Ramos (cell line): ENCODE data around the gene RAB6B.
"Not testable (repeated sequence)": the region's sequence is repeated elsewhere in the genome, so short reads cannot be mapped to it uniquely, and the experiment has no call there.

ENCODE experiments used
- in situ Hi-C: fragments of 300-500 bp; cut with MboI; formaldehyde crosslinking; loops from one replicate; pipeline ENCODE4 v1.14.3; 2022; ENCODE audit warnings: low sequenced_read_pairs; ENCODE audit not compliant: unreplicated experiment

The RAB6B gene

DNA sequence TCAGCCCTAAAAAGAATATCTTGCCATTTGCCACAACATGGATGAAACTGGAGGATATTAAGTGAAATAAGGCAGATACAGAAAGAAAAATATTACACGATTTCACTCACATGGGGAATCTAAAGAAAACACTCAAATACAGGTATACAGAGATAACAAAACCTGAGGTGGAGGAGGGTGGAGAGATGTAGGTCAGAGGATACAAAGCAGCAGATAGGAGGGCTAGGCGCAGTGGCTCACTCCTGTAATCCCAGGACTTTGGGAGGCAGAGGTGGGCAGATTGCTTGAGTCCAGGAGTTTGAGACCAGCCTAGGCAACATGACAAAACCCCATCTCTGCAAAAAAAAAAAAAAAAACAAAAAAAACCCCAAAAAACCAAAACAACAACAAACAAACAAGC, 113.2 kb downstream of the RAB6B start:
- in situ Hi-C loops: no loop called here

DNA sequence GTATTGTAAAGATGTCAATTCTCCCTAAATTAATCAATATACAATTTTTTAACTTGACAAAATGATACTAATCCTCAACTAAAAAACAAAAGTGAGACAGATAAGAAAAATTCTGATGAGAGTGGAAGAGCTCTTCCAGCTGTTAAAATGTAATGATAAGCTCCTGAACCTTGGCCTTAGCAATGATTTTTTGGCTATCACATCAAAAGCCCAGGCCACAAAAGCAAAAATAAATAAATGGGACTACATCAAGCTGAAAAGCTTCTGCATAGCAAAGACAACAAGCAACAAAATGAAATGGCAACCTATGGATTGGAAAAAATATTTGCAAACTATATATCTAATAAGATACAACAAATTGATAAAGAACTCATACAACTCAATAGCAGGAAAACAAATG, 114.1 kb downstream of the RAB6B start:
- in situ Hi-C loops: no loop called here

DNA sequence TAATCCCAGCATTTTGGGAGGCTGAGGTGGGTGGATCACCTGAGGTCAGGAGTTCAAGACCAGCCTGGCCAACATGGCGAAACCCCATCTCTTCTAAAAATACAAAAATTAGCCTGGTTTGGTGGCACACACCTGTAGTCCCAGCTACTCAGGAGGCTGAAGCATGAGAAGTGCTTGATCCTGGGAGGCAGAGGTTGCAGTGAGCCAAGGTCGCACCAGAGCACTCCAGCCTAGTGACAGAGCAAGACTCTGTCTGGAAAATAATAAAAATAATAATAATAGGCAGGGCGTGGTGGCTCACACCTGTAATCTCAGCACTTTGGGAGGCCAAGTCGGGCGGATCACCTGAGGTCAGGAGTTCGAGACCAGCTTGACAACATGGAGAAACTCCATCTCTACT, 114.9 kb downstream of the RAB6B start:
- in situ Hi-C loops: not testable (repeated sequence)

DNA sequence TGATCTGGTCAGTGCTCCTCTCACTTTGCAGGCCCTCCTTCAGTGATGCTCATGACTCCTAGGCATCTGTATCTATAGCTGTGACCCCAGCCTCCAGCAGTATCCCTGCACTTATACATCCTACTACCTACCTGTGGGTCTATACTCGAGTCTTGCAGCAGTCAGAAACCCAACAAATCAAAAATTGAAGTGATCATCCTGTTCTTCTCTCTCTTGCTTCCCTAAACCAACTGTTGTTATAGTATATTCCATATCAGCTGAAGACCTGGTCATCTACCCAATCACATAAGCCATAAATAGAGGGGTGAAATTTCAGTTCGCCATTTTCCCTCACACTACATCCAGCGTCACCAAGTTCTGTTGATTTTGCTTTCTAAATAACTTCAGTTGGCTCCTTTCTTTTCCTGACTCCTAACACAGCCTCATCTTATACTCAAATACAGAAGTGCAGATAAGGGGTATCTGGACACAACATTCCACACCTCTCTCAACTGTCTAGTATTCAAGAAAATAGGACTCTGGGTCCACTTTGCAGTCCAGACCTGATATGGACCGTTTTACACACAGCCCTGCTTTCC, 116.0 kb downstream of the RAB6B start:
- in situ Hi-C loops: no loop called here

DNA sequence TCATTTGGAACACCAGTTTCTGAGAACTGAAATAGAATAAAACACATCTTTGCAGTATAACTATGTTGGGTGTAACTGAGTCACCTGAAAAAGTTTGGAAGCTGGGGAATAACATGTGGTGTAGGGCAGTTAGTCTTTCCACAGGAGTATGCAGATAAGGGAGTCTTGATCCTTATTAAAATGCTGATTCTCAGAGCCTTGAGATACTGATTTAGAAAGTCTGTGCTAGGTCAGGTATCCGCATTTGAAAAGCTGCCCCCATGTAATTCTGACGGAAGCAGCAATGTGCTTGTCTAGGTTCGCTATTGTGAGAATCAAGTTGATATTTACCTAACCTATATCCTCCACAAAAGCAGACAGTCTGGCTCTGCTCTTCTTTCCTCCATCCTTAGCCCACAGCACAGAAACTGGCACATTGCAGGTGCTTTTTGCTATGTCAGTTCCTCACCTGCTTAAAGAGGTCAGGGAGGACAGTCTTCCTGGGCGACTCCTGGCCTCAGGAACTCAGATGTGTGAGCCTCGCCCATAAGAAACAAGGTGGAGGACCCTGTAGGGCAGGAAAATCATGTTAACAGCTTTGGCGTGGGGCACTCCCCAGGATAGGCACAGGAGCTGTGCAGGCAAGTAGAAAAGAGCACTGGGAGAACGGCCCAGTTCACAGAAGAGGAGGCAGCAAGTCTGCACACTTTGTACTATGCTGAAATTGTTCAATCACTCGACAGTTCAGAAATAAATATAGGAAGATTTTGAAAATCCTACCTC, 117.7 kb downstream of the RAB6B start:
- in situ Hi-C loops: no loop called here

DNA sequence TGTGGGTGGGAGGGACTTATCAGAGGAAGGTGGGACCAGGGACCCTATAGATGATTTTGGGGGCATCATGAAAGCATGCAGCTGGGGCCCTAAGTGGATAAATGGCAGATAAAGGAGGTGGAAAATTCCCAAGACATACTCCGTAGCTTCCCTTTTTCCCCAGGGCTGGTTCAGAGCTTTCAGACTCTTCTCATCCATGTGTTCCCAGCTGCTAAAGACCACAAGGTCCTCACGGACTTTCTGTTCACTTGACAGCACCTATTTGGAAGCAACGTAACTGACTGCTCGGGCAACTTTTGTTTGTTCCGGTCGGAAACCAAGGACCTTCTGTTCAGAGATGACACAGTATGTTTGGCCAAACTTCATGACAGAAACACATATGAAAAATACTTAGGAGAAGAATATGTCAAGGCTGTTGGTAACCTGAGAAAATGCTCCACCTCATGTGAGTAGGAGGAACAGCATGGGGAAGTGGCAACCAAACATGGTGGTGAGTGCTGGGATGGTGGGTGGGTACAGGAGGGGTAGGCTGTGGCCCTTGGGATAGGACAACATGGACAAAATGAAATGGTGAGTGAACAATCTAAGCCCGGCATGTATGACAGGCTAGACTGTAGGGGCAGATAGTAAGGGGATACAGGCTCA, 118.8 kb downstream of the RAB6B start:
- in situ Hi-C loops: no loop called here

DNA sequence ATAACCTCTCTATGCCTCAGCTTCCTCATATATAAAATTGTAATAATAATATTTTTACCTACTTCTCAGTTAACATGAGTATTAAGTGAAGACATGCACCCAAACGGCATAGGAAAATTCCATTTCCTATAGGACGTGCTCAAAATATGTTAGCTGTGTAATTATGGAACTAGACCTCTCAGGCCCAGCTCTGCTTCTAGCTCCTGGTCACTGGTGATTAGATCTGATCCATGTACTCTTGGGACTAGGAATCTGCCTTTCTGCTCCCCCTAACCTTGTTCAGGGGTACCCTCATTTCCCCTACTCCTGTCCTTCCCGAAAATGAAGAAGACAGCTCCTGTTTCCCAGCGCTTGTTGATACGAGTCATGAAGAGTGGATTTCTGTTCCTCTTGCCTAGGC, 119.8 kb downstream of the RAB6B start:
- in situ Hi-C loops: no loop called here

DNA sequence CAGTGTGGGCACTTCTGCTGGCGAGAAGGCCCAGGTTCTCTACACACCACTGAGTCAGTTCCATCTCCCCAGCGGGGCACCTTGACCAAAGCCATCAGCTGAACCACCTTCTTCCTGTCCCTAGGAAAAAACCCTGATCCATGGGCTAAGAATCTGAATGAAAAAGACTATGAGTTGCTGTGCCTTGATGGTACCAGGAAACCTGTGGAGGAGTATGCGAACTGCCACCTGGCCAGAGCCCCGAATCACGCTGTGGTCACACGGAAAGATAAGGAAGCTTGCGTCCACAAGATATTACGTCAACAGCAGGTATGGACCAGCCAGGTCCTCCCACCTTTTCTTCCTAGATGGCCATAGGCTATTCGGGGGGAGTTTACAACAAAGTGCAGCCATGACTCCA, 120.4 kb downstream of the RAB6B start:
- in situ Hi-C loops: no loop called here
